ENCODE results near the gene UNKL.
A peak's percentile ranks its signal among the peaks of the same experiment; 100 is the strongest.

The UNKL gene

GRCh38 chr16:1338119-1338730, 76.3 kb downstream of the UNKL start:
- no peak for FAIRE-seq
- no peak for DNase-seq (ENCODE audit: insufficient read length, low spot score)
- TF ChIP-seq POU2F2 (IDR thresholded peaks at IDR 0.05; ENCODE audit: low read depth, low read length) (no peak), TAF1 (IDR thresholded peaks at IDR 0.05; ENCODE audit: low read depth, low read length) (no peak), SPI1 (IDR thresholded peaks at IDR 0.05; ENCODE audit: low read depth, low read length) (no peak), POLR2AphosphoS5 (IDR thresholded peaks at IDR 0.05; ENCODE audit: low read depth, low read length) (no peak), POLR2A (IDR thresholded peaks at IDR 0.05; ENCODE audit: low read depth, low read length) (no peak), PAX5 (IDR thresholded peaks at IDR 0.05; ENCODE audit: insufficient read depth, low read length, severe bottlenecking) (no peak)

DNA sequence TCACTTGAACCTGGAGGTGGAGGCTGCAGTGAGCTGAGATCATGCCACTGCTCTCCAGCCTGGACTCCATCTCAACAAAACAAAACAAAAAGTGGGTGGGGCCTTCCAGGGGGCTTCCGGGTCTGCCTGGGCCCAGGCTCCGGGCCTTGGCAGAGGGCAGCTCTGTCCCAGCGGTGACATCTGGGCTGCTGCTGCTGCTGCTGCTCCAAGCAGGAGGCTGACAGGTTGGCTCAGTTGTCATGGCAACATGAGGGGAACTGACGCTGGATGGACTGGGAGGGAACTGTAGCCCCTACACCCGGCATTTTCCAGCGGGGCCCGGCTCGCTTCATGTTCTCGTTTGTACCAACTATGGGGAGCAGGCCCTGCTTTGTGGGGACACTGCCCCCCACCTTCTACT, 77.0 kb downstream of the UNKL start:
- FAIRE-seq (no peak), DNase-seq (ENCODE audit: insufficient read length, low spot score) (no peak)
- TF ChIP-seq POLR2A (IDR thresholded peaks at IDR 0.05; ENCODE audit: low read depth, low read length) (no peak), POLR2AphosphoS5 (IDR thresholded peaks at IDR 0.05; ENCODE audit: low read depth, low read length) (no peak), PAX5 (IDR thresholded peaks at IDR 0.05; ENCODE audit: insufficient read depth, low read length, severe bottlenecking) (no peak), POU2F2 (IDR thresholded peaks at IDR 0.05; ENCODE audit: low read depth, low read length) (no peak), TAF1 (IDR thresholded peaks at IDR 0.05; ENCODE audit: low read depth, low read length) (no peak), SPI1 (IDR thresholded peaks at IDR 0.05; ENCODE audit: low read depth, low read length) (no peak)

DNA sequence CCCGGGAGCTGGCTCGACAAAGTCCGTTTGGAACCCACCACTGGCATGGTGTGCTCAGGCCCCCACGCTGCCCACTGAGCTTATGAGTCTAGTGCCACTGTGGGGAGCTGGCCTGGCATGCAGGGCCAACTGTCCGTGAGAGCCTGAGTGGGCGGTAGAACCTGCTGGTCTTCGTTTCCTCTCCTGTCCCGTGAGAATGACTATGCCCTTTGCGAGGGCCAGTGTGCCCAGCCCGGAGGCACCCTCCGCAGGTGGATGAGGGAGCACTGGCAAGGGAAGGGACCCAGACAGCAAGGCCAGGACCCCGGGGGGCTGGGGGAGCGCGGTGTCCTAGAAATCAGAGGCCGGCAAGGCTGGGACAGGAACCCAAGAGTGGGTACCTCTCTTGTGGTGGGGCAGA, 77.9 kb downstream of the UNKL start:
- DNase-seq (ENCODE audit: insufficient read length, low spot score) (no peak), FAIRE-seq (no peak)
- no peak for TF ChIP-seq SPI1 (IDR thresholded peaks at IDR 0.05; ENCODE audit: low read depth, low read length)
- TF ChIP-seq PAX5 (IDR thresholded peaks at IDR 0.05; ENCODE audit: insufficient read depth, low read length, severe bottlenecking), result no peak
- TF ChIP-seq TAF1 (IDR thresholded peaks at IDR 0.05; ENCODE audit: low read depth, low read length), result no peak
- TF ChIP-seq POLR2A (IDR thresholded peaks at IDR 0.05; ENCODE audit: low read depth, low read length), result no peak
- TF ChIP-seq POLR2AphosphoS5 (IDR thresholded peaks at IDR 0.05; ENCODE audit: low read depth, low read length), result no peak
- no peak for TF ChIP-seq POU2F2 (IDR thresholded peaks at IDR 0.05; ENCODE audit: low read depth, low read length)

DNA sequence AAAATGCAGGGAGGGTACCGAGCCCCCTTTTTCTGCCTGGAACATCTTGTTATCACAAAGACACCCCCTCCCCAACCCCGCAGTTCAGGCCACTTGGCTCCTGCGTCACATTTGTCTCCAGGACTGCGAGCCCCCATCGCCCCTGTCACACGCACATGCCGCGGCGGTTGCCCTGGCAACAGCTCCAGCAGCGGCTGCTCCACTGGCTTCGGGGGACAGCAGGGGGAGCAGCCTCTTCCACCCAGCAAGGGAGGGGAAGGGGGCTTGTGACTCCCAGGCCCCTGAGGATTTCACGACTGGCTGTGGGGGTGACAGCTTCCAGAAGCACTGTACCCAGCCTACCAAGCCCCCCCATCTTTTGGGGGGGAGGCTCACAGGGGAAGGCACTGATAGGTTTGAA, 78.5 kb downstream of the UNKL start:
- no peak for DNase-seq (ENCODE audit: insufficient read length, low spot score)
- no peak for TF ChIP-seq SPI1 (IDR thresholded peaks at IDR 0.05; ENCODE audit: low read depth, low read length)
- no peak for FAIRE-seq

DNA sequence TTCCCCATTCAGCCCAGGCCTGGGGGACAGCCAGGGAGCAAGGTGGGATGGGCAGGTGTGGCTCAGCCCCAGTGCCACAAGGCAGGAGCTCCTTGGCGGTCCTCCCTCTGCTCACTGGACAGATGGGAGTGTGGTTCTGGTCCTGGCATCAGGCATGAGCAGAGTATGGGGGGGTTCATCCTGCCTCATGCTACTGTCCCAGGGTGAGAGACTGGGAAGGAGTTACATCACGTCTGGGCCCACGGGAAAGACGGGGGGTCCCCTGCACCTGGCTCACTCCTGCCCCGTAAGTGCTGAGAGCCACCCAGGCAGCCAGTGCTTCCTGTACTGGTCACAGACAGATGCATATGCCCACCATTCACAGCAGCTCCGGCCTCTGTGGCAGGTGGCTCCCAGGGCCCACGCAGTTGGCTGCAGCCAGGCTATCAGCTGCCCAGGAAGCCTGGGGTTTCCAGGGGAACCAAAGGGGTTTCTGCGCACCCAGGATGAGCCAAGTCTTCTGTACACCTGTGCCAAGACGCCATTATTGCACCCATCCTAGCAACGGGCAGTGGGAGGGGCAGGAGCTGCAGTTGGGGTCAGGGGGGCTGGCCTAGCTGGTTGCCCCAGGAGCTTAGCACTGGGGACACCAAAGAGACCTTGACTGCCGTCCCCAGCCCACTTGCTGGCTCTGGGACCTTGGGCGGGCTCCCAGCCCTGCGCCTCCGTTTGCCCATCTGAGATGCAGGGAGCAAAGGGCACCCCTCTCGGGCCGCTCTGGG, 79.1 kb downstream of the UNKL start:
- DNase-seq (ENCODE audit: insufficient read length, low spot score) (no peak), FAIRE-seq (no peak)
- no peak for TF ChIP-seq POLR2AphosphoS5 (IDR thresholded peaks at IDR 0.05; ENCODE audit: low read depth, low read length)
- no peak for TF ChIP-seq SPI1 (IDR thresholded peaks at IDR 0.05; ENCODE audit: low read depth, low read length)
- no peak for TF ChIP-seq POU2F2 (IDR thresholded peaks at IDR 0.05; ENCODE audit: low read depth, low read length)
- no peak for TF ChIP-seq POLR2A (IDR thresholded peaks at IDR 0.05; ENCODE audit: low read depth, low read length)
- TF ChIP-seq PAX5 (IDR thresholded peaks at IDR 0.05; ENCODE audit: insufficient read depth, low read length, severe bottlenecking), result no peak
- no peak for TF ChIP-seq TAF1 (IDR thresholded peaks at IDR 0.05; ENCODE audit: low read depth, low read length)

DNA sequence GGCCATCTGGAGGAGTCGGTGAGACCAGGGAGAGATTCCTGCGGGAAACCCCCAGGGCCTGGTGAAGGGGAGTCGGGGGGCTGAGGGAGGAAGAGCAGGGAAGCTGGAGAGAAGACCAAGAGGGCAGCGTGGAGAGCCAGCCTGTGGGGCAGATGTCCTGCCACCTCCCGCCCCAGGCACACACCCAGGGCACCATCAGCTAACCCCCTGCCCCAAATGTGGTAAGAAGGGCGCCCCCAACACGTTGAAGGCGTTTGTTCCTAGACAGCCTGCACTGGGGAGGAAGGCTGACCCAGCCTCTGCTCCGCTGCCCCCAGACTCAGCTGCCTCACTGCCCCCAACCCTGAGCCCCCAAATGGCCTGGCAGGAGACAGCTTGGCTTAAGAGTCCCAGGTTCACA, 79.8 kb downstream of the UNKL start:
- no peak for DNase-seq (ENCODE audit: insufficient read length, low spot score)
- no peak for FAIRE-seq
- TF ChIP-seq POU2F2 (IDR thresholded peaks at IDR 0.05; ENCODE audit: low read depth, low read length) (no peak), TAF1 (IDR thresholded peaks at IDR 0.05; ENCODE audit: low read depth, low read length) (no peak), PAX5 (IDR thresholded peaks at IDR 0.05; ENCODE audit: insufficient read depth, low read length, severe bottlenecking) (no peak), POLR2A (IDR thresholded peaks at IDR 0.05; ENCODE audit: low read depth, low read length) (no peak), SPI1 (IDR thresholded peaks at IDR 0.05; ENCODE audit: low read depth, low read length) (no peak), POLR2AphosphoS5 (IDR thresholded peaks at IDR 0.05; ENCODE audit: low read depth, low read length) (no peak)

DNA sequence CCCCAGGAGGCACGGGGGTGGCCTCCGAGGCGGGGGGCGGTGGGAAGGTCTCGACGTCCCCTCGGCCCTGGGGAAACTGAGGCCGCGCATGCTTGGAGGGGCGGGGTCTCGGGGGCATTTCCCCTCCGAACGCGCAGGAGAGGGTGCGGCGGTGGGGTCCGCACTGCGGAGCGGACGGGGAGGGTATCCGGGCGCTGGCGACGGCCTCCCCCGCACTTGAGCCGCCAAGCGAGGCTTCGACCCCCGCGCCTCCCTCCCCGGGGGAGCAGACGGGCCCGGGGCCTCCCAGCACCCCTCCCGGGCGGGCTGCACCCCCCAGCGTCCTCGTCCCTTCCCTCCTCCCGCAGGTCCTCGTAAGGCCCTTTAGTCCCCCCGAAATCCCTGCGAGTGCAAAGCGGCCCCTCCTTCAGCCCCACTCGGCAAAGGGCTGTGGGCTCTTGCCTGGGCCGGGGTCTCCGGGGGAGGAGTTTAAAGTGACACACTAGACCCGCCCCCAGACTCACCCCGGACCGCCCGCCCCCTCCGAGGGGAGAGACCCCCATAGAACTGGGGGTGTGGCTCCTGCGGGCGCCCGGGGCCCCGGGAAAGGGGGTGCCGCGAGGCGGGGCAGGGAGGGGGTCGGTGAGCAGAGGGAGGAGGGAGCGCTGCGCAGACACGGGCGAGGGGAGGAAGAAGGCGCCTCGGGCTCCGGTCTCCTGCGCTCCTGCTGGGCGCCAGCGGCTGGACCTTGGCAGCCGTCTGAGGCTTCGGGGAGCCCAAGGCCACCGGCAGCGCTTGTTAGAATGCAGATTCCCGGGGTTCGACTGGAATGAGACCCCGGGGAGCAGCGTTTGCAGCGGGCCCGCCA, 80.4 kb downstream of the UNKL start:
- no peak for FAIRE-seq
- TF ChIP-seq POLR2A (IDR thresholded peaks at IDR 0.05; ENCODE audit: low read depth, low read length), result no peak
- no peak for TF ChIP-seq POU2F2 (IDR thresholded peaks at IDR 0.05; ENCODE audit: low read depth, low read length)
- no peak for TF ChIP-seq POLR2AphosphoS5 (IDR thresholded peaks at IDR 0.05; ENCODE audit: low read depth, low read length)
- no peak for TF ChIP-seq SPI1 (IDR thresholded peaks at IDR 0.05; ENCODE audit: low read depth, low read length)
- no peak for TF ChIP-seq PAX5 (IDR thresholded peaks at IDR 0.05; ENCODE audit: insufficient read depth, low read length, severe bottlenecking)
- no peak for TF ChIP-seq TAF1 (IDR thresholded peaks at IDR 0.05; ENCODE audit: low read depth, low read length)
- DNase-seq (ENCODE audit: insufficient read length, low spot score), result no peak

GRCh38 chr16:1333149-1333812, 81.2 kb downstream of the UNKL start, which contains the start of gene BAIAP3:
BAIAP3 (plus strand) TSS chr16:1333645; CDS start chr16:1338550, 4,905 bp downstream.
- peak; percentile 45 for FAIRE-seq
- TF ChIP-seq PAX5 (IDR thresholded peaks at IDR 0.05; ENCODE audit: insufficient read depth, low read length, severe bottlenecking), result no peak
- TF ChIP-seq TAF1 (IDR thresholded peaks at IDR 0.05; ENCODE audit: low read depth, low read length), result no peak
- TF ChIP-seq POU2F2 (IDR thresholded peaks at IDR 0.05; ENCODE audit: low read depth, low read length), result no peak
- no peak for TF ChIP-seq SPI1 (IDR thresholded peaks at IDR 0.05; ENCODE audit: low read depth, low read length)
- no peak for TF ChIP-seq POLR2AphosphoS5 (IDR thresholded peaks at IDR 0.05; ENCODE audit: low read depth, low read length)
- TF ChIP-seq POLR2A (IDR thresholded peaks at IDR 0.05; ENCODE audit: low read depth, low read length), result no peak
- peak; percentile 69 for DNase-seq (ENCODE audit: insufficient read length, low spot score)
